NB4 (cell line): ENCODE data around the gene STUM.

Source experiments
- DNase-seq: peaks from one replicate; pipeline ENCODE4 v3.0.0; 2010; ENCODE audit warnings: low read depth
- H3K4me3 ChIP-seq: one replicate; pipeline ENCODE4 v1.5.1; 2011; ENCODE audit warnings: mild to moderate bottlenecking, low read depth, low read length, moderate library complexity
- CTCF ChIP-seq: IDR thresholded peaks from one replicate; pipeline ENCODE4 v1.5.1; 2012; ENCODE audit warnings: low read depth, low read length
- MAX ChIP-seq: IDR thresholded peaks from 2 replicates; pipeline ENCODE4 v1.6.1; 2011; ENCODE audit warnings: low read depth, low read length
- MYC ChIP-seq: IDR thresholded peaks from 2 replicates; pipeline ENCODE4 v1.6.1; 2011; ENCODE audit warnings: low read depth, low read length
- POLR2A ChIP-seq: IDR thresholded peaks from 2 replicates; pipeline ENCODE4 v1.6.1; 2011; ENCODE audit warnings: mild to moderate bottlenecking; ENCODE audit not compliant: insufficient read length; ENCODE audit errors: extremely low read depth

Gene STUM

DNA sequence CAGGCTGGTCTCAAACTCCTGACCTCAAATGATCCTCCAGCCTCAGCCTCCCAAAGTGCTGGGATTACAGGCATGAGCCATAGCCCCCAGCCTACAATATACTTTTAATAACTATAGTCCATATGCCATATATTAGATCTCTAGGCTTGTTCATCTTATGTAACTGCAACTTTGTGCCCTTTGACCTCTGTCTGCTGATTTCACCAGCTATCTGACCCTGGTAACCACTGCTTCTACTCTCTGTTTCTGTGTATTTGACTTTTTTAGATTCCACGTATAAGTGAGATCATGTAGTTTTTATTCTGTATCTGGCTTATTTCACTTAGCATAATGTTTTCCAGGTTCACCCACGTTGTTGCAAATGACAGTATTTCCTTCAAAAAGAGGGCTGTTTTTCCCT, 25.5 kb downstream of the STUM start:
- H3K4me3 ChIP-seq = no peak overlapping the region
- no peak for TF ChIP-seq MYC
- no peak for TF ChIP-seq POLR2A
- TF ChIP-seq CTCF = no peak
- TF ChIP-seq MAX = no peak
- no peak for DNase-seq

DNA sequence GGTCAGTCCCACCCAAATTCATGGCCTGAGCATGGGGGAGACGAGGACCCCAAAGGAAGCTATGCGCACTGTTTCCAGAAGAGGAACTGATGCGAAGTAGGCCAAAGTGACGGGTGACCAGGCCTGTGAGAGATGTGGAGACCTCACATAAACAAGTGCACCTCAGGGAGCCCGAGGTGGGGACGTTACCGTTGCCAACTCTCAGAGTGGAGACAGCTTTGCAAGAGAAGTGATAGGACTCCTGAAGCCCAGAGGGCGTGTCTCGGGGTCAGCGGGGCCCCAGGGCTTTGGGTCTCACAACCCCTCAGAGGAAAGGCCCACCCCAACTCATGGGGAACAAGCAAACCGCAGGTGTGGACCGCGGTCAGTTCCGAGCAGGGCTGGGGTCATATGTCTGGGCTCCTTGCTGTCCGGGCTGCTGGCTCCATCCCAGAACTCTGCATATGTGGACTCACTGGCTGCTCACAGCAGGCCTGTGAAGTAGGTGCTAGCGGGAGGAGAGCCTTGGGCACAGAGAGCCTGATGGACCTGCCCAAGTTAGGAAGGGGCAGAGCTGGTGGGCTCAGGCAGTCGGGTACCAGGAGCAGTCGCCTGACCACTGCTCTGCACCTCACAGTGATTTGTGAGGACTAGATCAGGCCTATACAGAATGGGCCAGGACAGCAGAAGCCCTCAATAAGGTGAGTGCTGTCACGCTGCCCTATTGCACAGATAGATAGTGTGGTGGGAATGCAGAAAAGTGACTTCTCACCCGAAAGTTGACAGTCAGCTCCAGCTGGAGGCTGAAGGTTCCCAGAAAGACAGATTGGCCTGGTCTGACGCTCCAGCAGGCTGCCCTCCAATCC, 26.2 kb downstream of the STUM start:
- DNase-seq = no peak
- H3K4me3 ChIP-seq = no peak overlapping the region
- no peak for TF ChIP-seq POLR2A
- TF ChIP-seq CTCF = no peak
- no peak for TF ChIP-seq MAX
- no peak for TF ChIP-seq MYC

- no peak for DNase-seq
- no peak overlapping the region for H3K4me3 ChIP-seq
- TF ChIP-seq CTCF = no peak
- no peak for TF ChIP-seq MYC
- TF ChIP-seq MAX = no peak
- no peak for TF ChIP-seq POLR2A
Observed at GRCh38 chr1:226575436-226575720, 26.8 kb downstream of the STUM start.

GRCh38 chr1:226575739-226576378, 27.3 kb downstream of the STUM start:
- H3K4me3 ChIP-seq = no peak overlapping the region
- TF ChIP-seq POLR2A = no peak
- TF ChIP-seq MAX = no peak
- TF ChIP-seq CTCF = no peak
- TF ChIP-seq MYC = no peak
- DNase-seq = no peak

- DNase-seq = no peak
- TF ChIP-seq POLR2A (no peak), MAX (no peak), CTCF (no peak), MYC (no peak)
- no peak overlapping the region for H3K4me3 ChIP-seq
Observed at GRCh38 chr1:226576601-226577000, 28.0 kb downstream of the STUM start.
